HUDEP-2 (cell line): Measurements from ENCODE around the gene TFCP2.
A peak's percentile ranks its signal among the peaks of the same experiment; 100 is the strongest.
"Not testable (repeated sequence)": the region's sequence is repeated elsewhere in the genome, so short reads cannot be mapped to it uniquely, and the experiment has no call there.

ENCODE experiments used
- DNase-seq, 76 experiments: peaks; one replicate each; lab custom pipeline; 2025; ENCODE audit not compliant: unreplicated experiment in 76 of 76; lab: John Stamatoyannopoulos, UW

Gene TFCP2

DNA sequence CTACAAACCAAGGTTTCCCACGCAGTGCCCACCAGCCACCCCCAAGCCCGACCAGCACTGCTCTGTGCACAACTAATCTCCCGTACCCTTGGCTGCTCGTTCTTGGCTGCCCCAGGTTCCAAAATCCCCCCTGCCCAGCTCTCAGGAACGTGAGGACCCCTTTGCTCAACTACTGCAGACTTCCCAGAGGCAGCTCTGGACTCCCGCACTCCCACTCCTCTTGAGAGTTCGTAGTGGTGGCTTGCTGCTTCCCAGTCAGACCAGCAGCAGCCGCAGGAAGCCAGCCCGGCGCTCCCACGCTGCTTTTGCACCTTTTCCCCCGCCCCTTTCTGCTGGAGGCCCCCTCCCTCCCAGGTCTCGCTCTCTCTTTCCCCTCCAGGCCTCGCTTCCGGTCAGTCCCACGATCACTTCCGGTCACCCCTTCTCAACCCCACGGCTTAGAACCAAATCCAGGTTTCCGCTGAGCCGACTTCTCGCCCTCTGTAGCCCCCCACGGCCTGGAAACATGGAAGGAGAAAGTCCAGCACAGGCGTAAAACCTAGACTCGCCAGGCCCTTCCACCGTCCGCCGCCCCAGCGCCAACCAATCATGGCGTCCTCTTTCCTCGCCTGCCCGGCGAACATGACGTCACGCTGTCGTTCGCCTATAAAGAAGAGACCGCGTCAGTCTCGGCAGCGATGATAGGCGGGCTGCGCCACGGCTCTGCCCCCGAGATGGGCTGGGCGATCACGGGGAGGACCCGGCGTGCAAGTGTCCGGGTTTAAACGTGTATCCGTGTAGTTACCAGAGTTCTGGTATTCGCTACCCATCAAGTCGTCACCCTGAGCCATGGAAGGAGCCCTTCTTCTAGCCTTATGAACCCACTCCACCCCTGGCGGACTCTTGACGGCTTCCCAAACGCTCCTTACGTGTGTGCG, at the start of gene TFCP2:
TFCP2 (minus strand) TSS at position 621 of the 917 bp plus-strand sequence. CDS start 713 bp downstream, outside the sequence.
- peak in 74 of 76 experiments; percentile 56 to 95 (median 88) for DNase-seq

DNA sequence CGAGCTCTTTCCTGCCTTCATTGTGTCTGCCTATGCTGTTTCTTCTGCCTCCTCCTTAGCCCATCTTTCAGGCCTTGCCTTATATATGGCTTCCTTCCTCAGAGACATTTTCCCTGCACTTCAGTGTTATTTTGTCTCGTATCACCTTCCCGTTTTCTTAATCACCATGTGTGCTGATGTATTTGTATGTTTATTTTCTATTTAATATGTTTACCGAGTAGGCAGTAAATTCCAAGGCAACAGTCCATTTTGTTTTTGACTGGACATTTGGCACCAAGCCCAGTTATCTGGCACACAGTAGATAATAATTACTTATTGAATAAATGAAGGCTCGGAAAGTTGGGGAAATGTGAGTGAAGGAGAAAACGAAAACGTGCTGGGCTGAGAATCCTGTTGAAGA, 49.5 kb upstream of the TFCP2 start:
- DNase-seq, result no peak

- DNase-seq, result not testable (repeated sequence)
Observed at GRCh38 chr12:51219857-51220256, 46.9 kb upstream of the TFCP2 start.

GRCh38 chr12:51219322-51219721, 46.4 kb upstream of the TFCP2 start:
- DNase-seq, result peak in 3 of 76 experiments; percentile 2 to 35 (median 26)

GRCh38 chr12:51218607-51219161, 45.7 kb upstream of the TFCP2 start:
- peak in 40 of 76 experiments; percentile 4 to 64 (median 26) for DNase-seq

- DNase-seq, result peak in 72 of 76 experiments; percentile 12 to 83 (median 58)
Observed at GRCh38 chr12:51217968-51218606, 45.2 kb upstream of the TFCP2 start, which contains the start of gene POU6F1. Gene POU6F1 (minus strand): TSS chr12:51218062. CDS start chr12:51206836, 11,226 bp downstream.

DNA sequence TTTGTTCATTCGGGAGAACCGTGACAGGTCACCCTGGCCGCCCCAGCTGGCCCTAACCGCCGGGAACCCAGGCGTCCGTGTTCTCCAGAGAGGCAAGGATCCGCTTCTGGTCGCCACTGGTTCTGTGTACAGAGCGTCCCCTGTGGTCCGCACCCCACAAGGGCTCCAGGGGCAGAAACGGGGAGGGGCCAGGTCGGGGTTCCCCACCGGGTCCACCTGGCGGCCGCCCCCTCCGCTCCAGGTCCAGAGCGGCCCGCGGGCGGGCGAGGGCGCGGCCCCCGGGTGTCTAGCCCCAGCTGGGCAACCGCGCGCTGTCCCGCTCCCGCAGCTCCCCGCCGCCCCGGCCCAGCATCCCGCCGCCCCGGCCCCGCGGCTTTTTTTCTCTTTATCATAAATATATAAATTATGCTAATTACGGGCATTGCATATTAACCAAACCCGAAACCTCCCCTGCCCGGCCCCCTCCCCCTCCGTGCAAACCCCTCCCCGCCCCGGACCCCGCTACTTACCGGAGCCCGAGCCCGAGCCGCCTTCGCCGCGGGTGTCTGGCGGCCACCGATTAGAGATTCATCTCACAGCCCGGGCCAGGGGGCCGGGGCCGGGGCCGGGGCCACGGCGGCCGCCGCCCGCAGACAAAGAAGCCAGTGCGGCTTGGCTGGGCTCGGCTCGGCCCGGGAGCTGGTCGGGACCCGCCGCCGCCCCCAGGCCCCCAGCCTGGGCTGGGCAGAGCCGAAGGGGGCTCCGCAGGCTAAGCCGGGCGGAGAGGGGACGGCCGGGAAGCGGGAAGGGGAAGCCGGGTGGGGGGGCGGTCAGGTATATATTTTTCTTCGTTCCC, 44.4 kb upstream of the TFCP2 start:
- peak in 40 of 76 experiments; percentile 7 to 53 (median 31) for DNase-seq

DNA sequence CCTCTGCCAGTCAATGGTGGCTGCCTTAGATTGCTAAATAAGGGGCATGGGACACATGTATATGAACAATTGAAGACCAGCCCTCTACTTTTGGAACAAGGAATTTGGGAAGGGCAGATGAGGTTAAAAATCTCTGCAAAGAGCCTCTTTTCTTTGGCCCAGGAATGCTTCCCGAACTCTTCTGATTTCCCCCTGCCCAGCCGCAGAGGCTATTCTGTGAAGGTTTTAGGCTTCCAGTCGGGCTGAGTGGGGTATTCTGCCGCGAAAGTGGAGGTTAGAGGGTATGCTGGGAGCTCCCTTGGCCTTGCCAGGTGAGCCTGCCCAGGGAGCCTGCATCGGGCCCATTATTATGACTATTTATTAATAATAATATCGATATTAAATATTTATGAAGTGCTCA, 43.7 kb upstream of the TFCP2 start:
- DNase-seq, result no peak

DNA sequence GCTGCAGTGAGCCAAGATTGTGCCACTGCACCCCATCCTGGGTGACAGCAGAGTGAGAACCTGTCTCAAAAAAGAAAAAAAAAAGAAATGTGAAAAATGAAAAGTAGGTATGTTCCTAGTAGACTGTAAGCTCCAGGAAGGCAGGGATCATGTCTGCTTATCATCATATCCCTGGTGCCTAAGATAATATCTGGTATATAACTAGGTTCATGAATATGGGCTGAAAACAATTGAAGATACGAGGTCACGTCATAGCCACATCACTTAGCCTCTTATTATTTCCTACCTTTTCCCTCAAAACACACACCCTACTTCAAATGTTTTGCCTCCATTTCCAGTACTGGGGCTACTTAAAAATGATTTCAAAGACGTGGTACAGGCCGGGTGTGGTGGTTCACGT, 42.0 kb upstream of the TFCP2 start:
- DNase-seq, result no peak

GRCh38 chr12:51210690-51211395, 37.9 kb upstream of the TFCP2 start:
- DNase-seq, result no peak

DNA sequence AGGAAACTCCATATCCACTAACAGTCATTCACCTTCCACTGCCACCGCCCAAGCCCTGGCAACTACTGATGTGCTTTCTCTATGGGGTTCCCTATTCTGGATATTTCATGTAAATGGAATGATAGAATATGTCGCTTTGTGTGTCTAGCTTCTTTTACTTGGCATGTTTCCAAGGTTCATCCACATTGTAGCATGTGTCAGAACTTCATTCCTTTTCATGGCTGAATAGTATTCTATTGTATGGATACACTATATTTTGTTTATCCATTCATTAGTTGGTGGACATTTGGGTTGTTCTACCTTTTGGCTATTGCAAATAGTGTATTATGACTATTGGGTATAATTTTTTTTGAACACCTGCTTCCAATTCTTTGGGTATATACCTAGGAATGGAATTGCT, 36.3 kb upstream of the TFCP2 start:
- DNase-seq, result no peak

GRCh38 chr12:51208016-51208660, 35.2 kb upstream of the TFCP2 start:
- DNase-seq, result no peak

- no peak for DNase-seq
Observed at GRCh38 chr12:51205350-51205749, 32.4 kb upstream of the TFCP2 start.

DNA sequence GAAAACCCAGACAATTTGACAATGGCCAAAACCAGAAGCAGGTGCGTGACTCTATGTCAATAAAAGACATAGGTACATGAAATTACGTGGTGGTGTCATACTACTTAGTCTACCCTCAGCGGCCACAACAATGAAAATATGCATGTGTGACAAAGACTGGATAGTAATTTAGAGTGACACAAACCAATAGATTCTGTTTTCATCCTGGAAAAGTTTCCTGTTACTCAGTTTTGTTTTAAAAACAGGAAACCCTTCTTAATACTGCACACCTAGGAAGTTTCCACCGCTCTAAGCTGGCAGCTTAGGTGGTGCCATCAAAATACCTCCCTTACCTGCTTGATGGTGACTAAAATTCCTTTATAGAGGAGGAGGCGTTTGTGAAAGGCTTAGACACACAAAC, 29.8 kb upstream of the TFCP2 start:
- no peak for DNase-seq

DNA sequence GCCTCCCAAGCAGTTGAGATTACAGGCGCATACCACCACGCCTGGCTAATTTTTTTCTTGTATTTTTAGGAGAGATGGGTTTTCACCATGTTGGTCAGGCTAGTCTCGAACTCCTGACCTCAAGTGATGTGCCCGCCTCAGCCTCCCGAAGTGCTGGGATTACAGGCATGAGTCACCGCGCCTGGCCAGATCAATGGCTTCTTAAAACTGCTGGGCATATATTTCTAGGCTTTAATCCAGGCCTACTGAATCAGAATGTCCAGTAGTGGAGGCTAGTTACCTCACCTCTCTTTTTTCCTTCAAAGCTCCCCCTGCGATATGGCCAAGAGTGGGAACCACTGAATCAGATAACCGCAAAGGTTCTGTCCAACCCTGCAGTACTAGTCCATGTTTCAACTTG, 27.9 kb upstream of the TFCP2 start:
- no peak for DNase-seq

GRCh38 chr12:51200156-51200555, 27.2 kb upstream of the TFCP2 start:
- DNase-seq, result no peak

- DNase-seq, result no peak
Observed at GRCh38 chr12:51199366-51199945, 26.5 kb upstream of the TFCP2 start.

- DNase-seq, result no peak
Observed at GRCh38 chr12:51198568-51199365, 25.8 kb upstream of the TFCP2 start.
